Gastroesophageal sphincter (tissue), 3 donors: ENCODE results near the gene NEDD4L.

Source experiments
- EP300 ChIP-seq: sonication (generic); formaldehyde crosslinking; IDR thresholded peaks from one replicate; pipeline ENCODE4 v1.6.1; 2017; ENCODE audit warnings: antibody characterized with exemption, mild to moderate bottlenecking
- POLR2A ChIP-seq, 2 donors: fragments of 450-650 bp; IDR thresholded peaks; one replicate each; pipeline ENCODE4 v1.6.1; 2017; ENCODE audit warnings: antibody characterized with exemption in 2 of 2, mild to moderate bottlenecking in 2 of 2, moderate library complexity in 1 of 2
- POLR2AphosphoS5 ChIP-seq: sonication (generic); formaldehyde crosslinking; IDR thresholded peaks from one replicate; pipeline ENCODE4 v1.6.1; 2017; ENCODE audit warnings: antibody characterized with exemption
- TF ChIP-seq, protein P1 (sequence below), 4 experiments: fragments of 200-600 bp in 2 of 4; fragments of 450-650 bp in 2 of 4; sonication (generic) in 1 of 4; IDR thresholded peaks; one replicate each; pipeline ENCODE4 v1.5.1; 2017 to 2019; ENCODE audit warnings: antibody characterized with exemption in 4 of 4, mild to moderate bottlenecking in 2 of 4, moderate library complexity in 2 of 4

DNA sequence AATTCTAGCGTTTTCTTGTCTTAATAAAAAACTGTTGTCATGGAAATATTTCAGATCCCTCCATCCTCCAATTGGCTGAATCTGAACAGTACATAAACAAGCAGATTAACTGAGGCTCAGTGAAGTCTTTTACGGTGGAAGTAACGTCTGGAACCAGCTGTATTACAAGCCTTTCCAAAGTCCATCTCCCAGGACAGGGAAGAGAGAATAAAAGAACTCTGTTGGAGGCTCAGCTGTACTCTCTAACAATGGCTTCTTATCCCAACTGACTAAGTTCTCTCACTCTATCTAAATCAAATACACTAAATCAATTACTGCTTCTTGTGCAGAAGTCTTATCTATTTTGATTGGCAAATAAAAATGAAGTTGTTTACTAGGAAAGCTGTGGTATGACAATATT is 19.9 kb upstream of the NEDD4L start:
- TF ChIP-seq, protein P1, sequence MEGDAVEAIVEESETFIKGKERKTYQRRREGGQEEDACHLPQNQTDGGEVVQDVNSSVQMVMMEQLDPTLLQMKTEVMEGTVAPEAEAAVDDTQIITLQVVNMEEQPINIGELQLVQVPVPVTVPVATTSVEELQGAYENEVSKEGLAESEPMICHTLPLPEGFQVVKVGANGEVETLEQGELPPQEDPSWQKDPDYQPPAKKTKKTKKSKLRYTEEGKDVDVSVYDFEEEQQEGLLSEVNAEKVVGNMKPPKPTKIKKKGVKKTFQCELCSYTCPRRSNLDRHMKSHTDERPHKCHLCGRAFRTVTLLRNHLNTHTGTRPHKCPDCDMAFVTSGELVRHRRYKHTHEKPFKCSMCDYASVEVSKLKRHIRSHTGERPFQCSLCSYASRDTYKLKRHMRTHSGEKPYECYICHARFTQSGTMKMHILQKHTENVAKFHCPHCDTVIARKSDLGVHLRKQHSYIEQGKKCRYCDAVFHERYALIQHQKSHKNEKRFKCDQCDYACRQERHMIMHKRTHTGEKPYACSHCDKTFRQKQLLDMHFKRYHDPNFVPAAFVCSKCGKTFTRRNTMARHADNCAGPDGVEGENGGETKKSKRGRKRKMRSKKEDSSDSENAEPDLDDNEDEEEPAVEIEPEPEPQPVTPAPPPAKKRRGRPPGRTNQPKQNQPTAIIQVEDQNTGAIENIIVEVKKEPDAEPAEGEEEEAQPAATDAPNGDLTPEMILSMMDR (IDR thresholded peaks at IDR 0.05): no peak
- TF ChIP-seq POLR2A (IDR thresholded peaks at IDR 0.05) (no peak), POLR2AphosphoS5 (no peak), EP300 (no peak)
